ENCODE measurements around the gene EXOG.

DNA sequence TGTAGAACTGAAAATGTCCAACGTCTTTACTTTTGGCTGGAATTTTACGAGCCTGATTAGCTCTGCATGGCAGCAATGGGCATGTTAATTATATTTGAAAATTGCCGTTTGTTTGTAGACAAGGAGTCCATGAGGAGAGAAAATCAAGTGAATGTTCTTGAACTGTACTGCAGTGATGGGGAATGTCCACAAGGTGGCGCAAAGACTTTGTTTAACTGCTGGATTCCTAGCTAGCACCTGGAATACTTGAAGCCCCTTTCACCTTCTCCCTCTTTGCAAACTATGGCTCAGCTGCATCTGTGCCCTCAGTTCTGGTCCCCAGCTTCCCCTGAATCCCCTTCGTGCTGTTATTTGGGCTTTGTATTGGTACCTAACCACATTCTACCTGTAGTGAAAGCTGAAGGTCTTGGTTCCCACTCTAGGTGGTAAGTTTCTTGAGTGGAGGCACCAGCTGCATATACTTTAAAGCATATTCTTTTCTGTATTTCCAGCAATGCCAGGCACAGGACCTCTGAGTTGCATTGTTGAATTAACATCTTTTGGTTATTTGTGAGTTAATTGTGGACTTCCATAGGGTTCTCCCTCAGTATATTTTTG is 25.3 kb downstream of the EXOG start:
- TF ChIP-seq, protein P1, sequence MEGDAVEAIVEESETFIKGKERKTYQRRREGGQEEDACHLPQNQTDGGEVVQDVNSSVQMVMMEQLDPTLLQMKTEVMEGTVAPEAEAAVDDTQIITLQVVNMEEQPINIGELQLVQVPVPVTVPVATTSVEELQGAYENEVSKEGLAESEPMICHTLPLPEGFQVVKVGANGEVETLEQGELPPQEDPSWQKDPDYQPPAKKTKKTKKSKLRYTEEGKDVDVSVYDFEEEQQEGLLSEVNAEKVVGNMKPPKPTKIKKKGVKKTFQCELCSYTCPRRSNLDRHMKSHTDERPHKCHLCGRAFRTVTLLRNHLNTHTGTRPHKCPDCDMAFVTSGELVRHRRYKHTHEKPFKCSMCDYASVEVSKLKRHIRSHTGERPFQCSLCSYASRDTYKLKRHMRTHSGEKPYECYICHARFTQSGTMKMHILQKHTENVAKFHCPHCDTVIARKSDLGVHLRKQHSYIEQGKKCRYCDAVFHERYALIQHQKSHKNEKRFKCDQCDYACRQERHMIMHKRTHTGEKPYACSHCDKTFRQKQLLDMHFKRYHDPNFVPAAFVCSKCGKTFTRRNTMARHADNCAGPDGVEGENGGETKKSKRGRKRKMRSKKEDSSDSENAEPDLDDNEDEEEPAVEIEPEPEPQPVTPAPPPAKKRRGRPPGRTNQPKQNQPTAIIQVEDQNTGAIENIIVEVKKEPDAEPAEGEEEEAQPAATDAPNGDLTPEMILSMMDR (IDR thresholded peaks at IDR 0.05; ENCODE audit: insufficient read depth, low read length, poor library complexity, severe bottlenecking): peak; percentile 83
- no peak for TF ChIP-seq EZH2phosphoT487 (conservative IDR thresholded peaks at IDR 0.05; ENCODE audit: low read length)

Data from SU-DHL-6 (cell line).